Measurements from ENCODE around the gene ALG1. TPM values are rescaled to one million over a fixed set of nuclear protein-coding genes. Genes with fewer than 3 reads are reported as not detected.

Gene ALG1
- total RNA-seq, 1 experiment from 2014 or later, result 36.2 TPM

- Histone ChIP-seq H2BK15ac (ENCODE audit: low read depth, low read length) (no peak overlapping the region), H3K4me1 (ENCODE audit: insufficient read depth, low read length) (0 out of 2 replicates have a peak, but pooled peaks cover 3% of the 10 kb centered on the region), H3K9ac (ENCODE audit: extremely low read depth, insufficient read length, low read length) (no peak overlapping the region), H4K20me1 (ENCODE audit: control insufficient read depth, insufficient read depth, insufficient read length) (no peaks in the 10 kb centered on the region), H3K23ac (ENCODE audit: insufficient read length, low read depth, low read length) (no peak overlapping the region), H3K27ac (ENCODE audit: insufficient read length, low read depth, low read length) (no peak overlapping the region), H3K79me1 (ENCODE audit: insufficient read depth, low read depth, low read length, poor library complexity, severe bottlenecking) (no peaks in the 10 kb centered on the region), H3K23me2 (ENCODE audit: insufficient read length, low read depth, low read length, poor library complexity, severe bottlenecking) (peaks cover 5% of the 10 kb centered on the region), H3K4me2 (ENCODE audit: insufficient read depth, insufficient read length, low read length) (no peak overlapping the region), H2BK12ac (ENCODE audit: insufficient read length, low read depth, low read length) (no peak overlapping the region), H3K4ac (ENCODE audit: low read depth, low read length) (no peak overlapping the region), H4K8ac (replicated peaks; ENCODE audit: insufficient read length, low read depth, low read length) (no peak overlapping the region), H2BK120ac (ENCODE audit: low read depth, low read length, poor library complexity, severe bottlenecking) (no peak overlapping the region), H2BK5ac (ENCODE audit: insufficient read length, low read length) (no peak overlapping the region), H3K27me3 (ENCODE audit: insufficient read depth, low read length) (no peaks in the 10 kb centered on the region), H4K91ac (ENCODE audit: insufficient read length, low read depth, low read length) (no peak overlapping the region), H2AK5ac (ENCODE audit: insufficient read length, low read length) (no peak overlapping the region), H3K79me2 (ENCODE audit: insufficient read depth, low read length) (no peaks in the 10 kb centered on the region), H3K56ac (ENCODE audit: insufficient read length, low read depth, low read length) (no peak overlapping the region), H4K5ac (ENCODE audit: insufficient read length, low read depth, low read length) (no peak overlapping the region), H3K14ac (ENCODE audit: insufficient read depth, low read length) (no peak overlapping the region), H3T11ph (ENCODE audit: low read length) (no peak overlapping the region), H3K9me3 (ENCODE audit: control insufficient read depth, low read depth, low read length) (no peaks in the 10 kb centered on the region), H2AFZ (ENCODE audit: low read length) (no peak overlapping the region), H2BK20ac (ENCODE audit: low read depth, low read length, poor library complexity, severe bottlenecking) (no peak overlapping the region), H3K18ac (ENCODE audit: insufficient read length, low read depth, low read length) (no peak overlapping the region)
- WGBS (ENCODE audit: extremely low coverage, insufficient read length, low lambda C conversion rate), result no CpG with 5 or more reads among the region's 12 CpGs
- Mint-ChIP-seq H3K27me3 (ENCODE audit: low read depth) (peaks cover 5% of the 10 kb centered on the region), H3K4me1 (peaks cover 13 to 14% of the 10 kb centered on the region in 2 experiments), H3K9me3 (no peaks in the 10 kb centered on the region), H3K27ac (no peak overlapping the region), H3K36me3 (ENCODE audit: insufficient read depth in 1 of 3, low read depth in 3 of 3) (no peaks in the 10 kb centered on the region; a peak in 1 of 7 replicates), H3K4me3 (no peak overlapping the region)
- TF ChIP-seq CTCF (conservative IDR thresholded peaks at IDR 0.05), result no peak
- DNase-seq, result no peak
Observed at GRCh38 chr16:5030251-5030870, 41.3 kb upstream of the ALG1 start.
